Breast epithelium (tissue), 4 donors: ENCODE measurements around the gene MTUS2. TPM values are rescaled to one million over a fixed set of nuclear protein-coding genes. Genes with fewer than 3 reads are reported as not detected.

Experiments
- DNase-seq, 2 donors: peaks; one replicate each; pipeline ENCODE4 v3.0.0-alpha.2; 2019; ENCODE audit warnings: low spot score in 2 of 2
- H3K27ac ChIP-seq, 2 donors: fragments of 200-600 bp; sonication (generic) in 1 of 2; one replicate each; pipeline ENCODE4 v1.5.1; 2016 to 2019; ENCODE audit warnings: mild to moderate bottlenecking in 1 of 2
- H3K27me3 ChIP-seq, 2 donors: fragments of 200-600 bp; sonication (generic) in 1 of 2; one replicate each; pipeline versions ENCODE4 v1.5.1 to v1.6.0; 2017 to 2019; ENCODE audit warnings: control low read depth in 1 of 2, mild to moderate bottlenecking in 1 of 2
- H3K36me3 ChIP-seq: fragments of 200-600 bp; one replicate; pipeline ENCODE4 v1.5.1; 2019
- H3K4me1 ChIP-seq, 2 donors: fragments of 200-600 bp; sonication (generic); one replicate each; pipeline ENCODE4 v1.5.1; 2016 to 2019; ENCODE audit warnings: control low read depth in 1 of 2
- H3K4me3 ChIP-seq, 3 donors: fragments of 200-600 bp; sonication (generic); 1 replicate in 2 of 3; 2 replicates in 1 of 3; pipeline ENCODE4 v1.5.1; 2016 to 2019; ENCODE audit warnings: mild to moderate bottlenecking in 3 of 3, moderate library complexity in 2 of 3
- H3K9me3 ChIP-seq, 2 donors: fragments of 200-600 bp; sonication (generic) in 1 of 2; one replicate each; pipeline ENCODE4 v1.5.1; 2016 to 2019; ENCODE audit warnings: control low read depth in 1 of 2
- CTCF ChIP-seq, 3 donors: fragments of 450-650 bp; IDR thresholded peaks; one replicate each; pipeline ENCODE4 v1.5.1; 2016 to 2017; ENCODE audit warnings: antibody characterized with exemption in 3 of 3, mild to moderate bottlenecking in 3 of 3, moderate library complexity in 3 of 3
- POLR2A ChIP-seq: fragments of 450-650 bp; IDR thresholded peaks from one replicate; pipeline ENCODE4 v1.6.1; 2016; ENCODE audit warnings: antibody characterized with exemption, mild to moderate bottlenecking, moderate library complexity
- POLR2AphosphoS5 ChIP-seq, 3 donors: sonication (generic); formaldehyde crosslinking; IDR thresholded peaks; one replicate each; pipeline ENCODE4 v1.6.1; 2017; ENCODE audit warnings: antibody characterized with exemption in 3 of 3
- intact Hi-C: fragments of 100-400 bp; cut with DNase I; formaldehyde crosslinking; loops from one replicate; pipeline ENCODE4 v1.15.1; 2023; ENCODE audit warnings: low total_unique reads
- total RNA-seq, 3 donors: library from RNA; depleted of rRNA; stranded (reverse); fragments of >200 nt; gene quantifications; one replicate each; pipeline ENCODE4 v1.1.0, GENCODE V29; 2016

MTUS2 gene
- total RNA-seq, 3 donors from 2014 or later = under 0.01 to 1.0 TPM; not detected in 1

- TF ChIP-seq POLR2AphosphoS5 (IDR thresholded peaks at IDR 0.05) = no peak
These were observed 204.6 kb downstream of the MTUS2 start for GRCh38 chr13:29024783-29025182.

DNA sequence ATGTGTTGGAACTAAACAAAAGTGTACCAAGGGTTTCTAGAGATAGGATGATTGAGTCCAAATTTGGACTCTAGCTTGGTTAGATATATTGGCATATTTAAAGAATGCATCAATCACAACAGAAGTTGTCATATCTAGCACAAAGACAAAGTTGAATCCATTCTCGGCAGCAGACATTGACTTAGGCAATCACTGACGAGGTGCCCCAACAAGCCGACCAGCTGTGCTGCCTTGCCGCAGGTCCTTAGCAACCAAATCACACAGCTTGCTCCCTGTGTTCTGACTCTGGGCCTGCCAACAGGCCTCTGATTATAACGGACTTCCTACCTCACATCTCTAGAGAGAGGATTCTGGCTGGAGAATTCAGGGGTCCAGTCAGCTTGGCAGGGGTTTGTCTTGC is 208.7 kb downstream of the MTUS2 start:
- H3K27me3 ChIP-seq = no peaks in the 10 kb centered on the region
- intact Hi-C loops = no loop called here
- no peak overlapping the region for H3K4me3 ChIP-seq
- H3K9me3 ChIP-seq = peaks cover 0 to 5% of the 10 kb centered on the region in 2 donors
- H3K4me1 ChIP-seq = no peaks in the 10 kb centered on the region
- TF ChIP-seq CTCF (IDR thresholded peaks at IDR 0.05) (no peak), POLR2A (no peak), POLR2AphosphoS5 (IDR thresholded peaks at IDR 0.05) (no peak)
- DNase-seq = no peak
- no peak overlapping the region for H3K27ac ChIP-seq
- H3K36me3 ChIP-seq = no peaks in the 10 kb centered on the region

More at GRCh38 chr13:29024783-29025182, 204.6 kb downstream of the MTUS2 start:
- DNase-seq = no peak
- intact Hi-C loops = loop anchor here (5.0 kb wide), 1 partner anchor 998 kb away; no protein-coding TSS in a partner anchor
- Histone ChIP-seq H3K27ac (no peak overlapping the region), H3K4me3 (no peak overlapping the region), H3K36me3 (no peaks in the 10 kb centered on the region), H3K9me3 (peaks cover 0 to 5% of the 10 kb centered on the region in 2 donors), H3K4me1 (no peaks in the 10 kb centered on the region), H3K27me3 (no peaks in the 10 kb centered on the region)

DNA sequence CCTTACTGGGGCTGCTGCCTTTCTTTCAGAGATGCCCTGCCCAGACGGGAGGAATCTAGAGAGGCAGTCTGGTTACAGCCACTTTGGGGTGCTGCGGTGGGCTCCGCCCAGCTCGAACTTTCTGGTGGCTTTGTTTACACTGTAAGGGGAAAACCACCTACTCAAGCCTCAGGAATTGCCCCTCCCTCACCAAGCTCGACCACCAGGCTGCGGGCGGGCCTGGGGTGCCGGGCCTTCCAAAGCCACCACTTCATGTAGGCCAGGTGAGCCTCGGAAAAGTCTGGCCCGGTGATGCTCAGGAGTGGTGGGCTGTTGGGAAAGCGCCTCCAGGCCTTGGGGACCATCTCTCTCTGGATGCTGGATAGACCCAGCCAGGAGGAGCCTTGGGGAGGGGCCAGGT is 218.6 kb downstream of the MTUS2 start:
- Histone ChIP-seq H3K27me3 (no peaks in the 10 kb centered on the region), H3K36me3 (no peaks in the 10 kb centered on the region), H3K4me1 (no peaks in the 10 kb centered on the region), H3K9me3 (no peaks in the 10 kb centered on the region), H3K4me3 (no peak overlapping the region), H3K27ac (no peak overlapping the region)
- intact Hi-C loops = no loop called here
- DNase-seq = no peak
- TF ChIP-seq POLR2AphosphoS5 (IDR thresholded peaks at IDR 0.05) (no peak), POLR2A (no peak), CTCF (IDR thresholded peaks at IDR 0.05) (no peak)

DNA sequence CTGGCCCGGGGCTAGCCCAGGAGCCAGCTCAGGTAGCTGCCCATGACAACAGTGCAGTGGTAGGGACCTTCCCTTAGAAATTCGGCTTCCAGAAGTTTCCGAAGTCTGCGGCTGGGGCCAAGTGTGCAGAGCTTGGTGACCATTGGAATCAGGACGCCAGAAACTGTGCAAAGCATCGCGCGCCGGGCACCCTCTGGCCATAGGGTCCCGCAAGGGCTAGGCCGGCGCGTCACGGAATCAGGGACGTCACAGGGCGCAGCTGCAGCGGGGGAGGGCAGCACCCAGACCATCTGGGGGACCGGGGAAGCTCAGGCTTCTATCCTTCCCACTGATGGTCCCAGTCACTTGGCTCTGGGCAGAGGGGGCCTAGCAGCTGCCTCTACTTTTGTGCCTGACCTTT is 219.1 kb downstream of the MTUS2 start:
- Histone ChIP-seq H3K27me3 (no peaks in the 10 kb centered on the region), H3K4me3 (no peak overlapping the region), H3K4me1 (no peaks in the 10 kb centered on the region), H3K36me3 (no peaks in the 10 kb centered on the region), H3K9me3 (peaks cover 0 to under 1% of the 10 kb centered on the region in 2 donors), H3K27ac (no peak overlapping the region)
- intact Hi-C loops = no loop called here
- TF ChIP-seq CTCF (IDR thresholded peaks at IDR 0.05) (no peak), POLR2A (no peak)
- DNase-seq = no peak

DNA sequence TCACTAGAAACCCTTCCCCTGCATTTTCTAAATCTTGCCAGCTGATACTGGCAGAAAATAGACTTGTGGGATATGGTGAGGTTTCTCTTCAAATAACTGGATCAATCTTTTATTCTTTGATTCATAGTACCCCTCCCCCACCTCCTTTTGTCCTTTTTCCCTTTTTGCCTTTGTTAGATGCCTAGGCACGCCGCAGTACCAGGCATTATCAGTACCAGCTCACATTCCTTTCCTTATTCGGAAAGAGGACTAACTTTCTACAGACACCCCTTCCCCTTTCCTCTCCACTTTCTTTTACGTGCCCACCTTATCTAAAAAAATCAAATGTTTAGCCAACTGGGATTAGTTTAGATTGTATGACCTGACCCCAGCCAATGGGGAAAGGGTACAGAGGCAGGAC is 226.4 kb downstream of the MTUS2 start:
- intact Hi-C loops = no loop called here
- no peak overlapping the region for H3K27ac ChIP-seq
- H3K27me3 ChIP-seq = no peaks in the 10 kb centered on the region
- H3K9me3 ChIP-seq = peaks cover 5 to 17% of the 10 kb centered on the region in 2 donors
- H3K4me3 ChIP-seq = no peak overlapping the region
- H3K36me3 ChIP-seq = no peaks in the 10 kb centered on the region
- TF ChIP-seq POLR2AphosphoS5 (IDR thresholded peaks at IDR 0.05) (no peak), CTCF (IDR thresholded peaks at IDR 0.05) (no peak), POLR2A (no peak)
- no peaks in the 10 kb centered on the region for H3K4me1 ChIP-seq
- no peak for DNase-seq

DNA sequence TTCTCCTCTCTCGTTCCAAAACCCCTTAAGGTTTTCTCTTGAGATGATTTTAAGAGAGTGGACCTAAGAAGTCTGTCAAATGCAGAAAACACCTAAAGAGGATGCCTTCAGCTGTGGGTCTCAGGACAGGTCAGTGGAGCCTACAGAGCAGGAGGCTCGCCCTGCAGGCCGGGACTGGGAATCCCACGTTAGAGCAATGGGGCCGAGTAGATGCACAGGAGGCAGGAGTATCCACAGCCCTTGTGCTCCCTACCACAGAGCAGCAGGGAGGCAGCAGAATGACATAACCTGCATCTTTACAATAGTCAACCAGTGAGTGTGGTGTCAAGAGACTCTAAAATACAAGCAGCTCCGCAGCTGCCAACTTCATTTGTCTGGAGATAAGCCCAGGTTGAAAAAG is 229.4 kb downstream of the MTUS2 start:
- intact Hi-C loops = loop anchor here (2.0 kb wide), 1 partner anchor 41 kb away; no protein-coding TSS in a partner anchor
- H3K27ac ChIP-seq = no peak overlapping the region
- H3K9me3 ChIP-seq = peaks cover 5 to 13% of the 10 kb centered on the region in 2 donors

More for the DNA sequence above, 229.4 kb downstream of the MTUS2 start:
- no peak for TF ChIP-seq CTCF (IDR thresholded peaks at IDR 0.05)
- no peak for TF ChIP-seq POLR2A
- no peak for TF ChIP-seq POLR2AphosphoS5 (IDR thresholded peaks at IDR 0.05)
- H3K36me3 ChIP-seq = no peaks in the 10 kb centered on the region
- H3K4me3 ChIP-seq = no peak overlapping the region
- DNase-seq = no peak
- H3K27me3 ChIP-seq = no peaks in the 10 kb centered on the region
- H3K4me1 ChIP-seq = no peaks in the 10 kb centered on the region
